Measurements from ENCODE around the gene FAU. TPM values are rescaled to one million over a fixed set of nuclear protein-coding genes. Genes with fewer than 3 reads are reported as not detected.
A peak's percentile ranks its signal among the peaks of the same experiment; 100 is the strongest.

FAU gene
- 1,000 to 10,000 TPM in 1 of 4 donors, 100 to 1,000 TPM in 3; 465 to 1,081 (median 716) TPM for total RNA-seq

DNA sequence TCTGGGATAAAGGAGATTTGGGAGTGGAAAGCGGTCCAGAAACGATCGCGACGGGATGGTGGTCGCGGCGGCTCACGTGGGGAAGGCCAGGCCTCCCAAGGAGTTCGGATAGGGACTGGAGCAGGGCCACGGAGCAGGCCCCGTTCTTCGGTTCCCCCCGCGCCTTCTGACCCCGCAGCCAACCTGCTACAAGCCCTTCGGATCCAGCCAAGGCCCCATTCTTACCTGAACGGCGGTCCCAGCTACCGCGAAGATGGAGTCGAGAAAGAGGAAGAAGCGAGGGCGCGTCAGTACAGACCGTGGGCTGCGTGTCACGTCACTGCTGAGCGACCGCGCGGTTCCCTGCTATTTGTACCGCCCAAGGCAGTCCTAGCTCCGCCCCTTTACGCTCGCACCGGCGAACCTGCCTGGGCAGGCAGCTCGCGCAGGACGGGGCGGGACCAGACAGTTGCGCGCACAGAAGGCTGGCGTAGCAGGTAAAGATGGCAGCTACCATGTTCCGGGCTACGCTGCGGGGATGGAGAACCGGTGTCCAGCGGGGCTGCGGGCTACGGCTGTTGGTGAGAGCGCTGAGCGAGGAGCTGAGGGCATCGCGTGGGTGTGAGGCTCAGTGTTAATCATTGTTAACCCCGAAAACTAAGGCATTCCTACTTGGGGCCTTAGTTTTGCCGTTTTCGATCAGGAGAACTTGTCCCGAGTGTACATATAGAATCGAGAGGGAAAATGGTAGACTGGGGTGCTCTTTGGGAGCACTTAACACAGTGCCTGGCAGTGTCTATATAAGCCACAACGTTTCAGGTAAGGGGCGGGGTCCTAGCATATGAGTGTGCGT, at the start of gene FAU, which contains the start of gene MRPL49:
Gene FAU (minus strand): TSS at position 270 of the 832 bp plus-strand sequence. CDS start 321 bp downstream, outside the sequence.
Gene MRPL49 (plus strand): TSS at position 457 of the 832 bp plus-strand sequence. CDS start 26 bp downstream, at position 483.
- under 1% methylated on average over 32 of the region's 64 CpGs for WGBS
- H3K9me3 ChIP-seq = no peaks in the 10 kb centered on the region

DNA sequence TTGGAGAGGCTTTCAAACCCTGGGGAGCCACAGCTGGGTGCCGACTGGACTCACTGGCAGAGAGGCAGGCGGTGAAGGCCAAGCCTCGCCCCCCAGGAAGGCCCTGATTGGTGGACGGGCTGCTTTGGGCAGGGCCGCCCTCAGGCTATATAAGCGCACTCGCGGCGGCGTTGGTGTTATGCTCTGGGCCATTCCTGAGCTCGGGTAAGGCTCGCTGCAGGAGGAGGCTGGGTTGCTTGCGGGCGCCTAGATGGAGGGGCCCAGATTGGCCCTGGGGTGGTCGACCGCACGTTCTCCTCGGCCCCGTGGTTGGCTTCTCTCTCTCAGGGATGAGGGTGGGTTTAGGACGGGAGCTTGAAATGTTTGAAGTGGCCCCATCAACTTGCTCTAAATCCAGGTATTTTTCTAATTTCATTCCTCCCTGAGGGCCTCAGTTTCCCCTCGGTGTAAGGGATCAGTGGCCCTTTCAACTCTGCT, 48.2 kb upstream of the FAU start, which contains the start of gene SPDYC:
Gene SPDYC (plus strand): TSS at position 176 of the 477 bp plus-strand sequence. CDS start 1,125 bp downstream, outside the sequence.
- no peak for DNase-seq (ENCODE audit: extremely low spot score)
- no peak within 1 kb of the TSS for H3K27ac ChIP-seq (replicated peaks in 1 of 4)
- H3K9me3 ChIP-seq = no peaks in the 10 kb centered on the region
- WGBS = 93% methylated on average over 11 of the region's 21 CpGs
- H3K4me3 ChIP-seq = no peak within 1 kb of the TSS
- intact Hi-C loops (cut with DNase I) = no loop called here
- H3K36me3 ChIP-seq = no peaks in the 10 kb centered on the region
- no peak for TF ChIP-seq EP300 (IDR thresholded peaks at IDR 0.05)
- no peak for TF ChIP-seq POLR2AphosphoS5 (IDR thresholded peaks at IDR 0.05)
- TF ChIP-seq, protein P1, sequence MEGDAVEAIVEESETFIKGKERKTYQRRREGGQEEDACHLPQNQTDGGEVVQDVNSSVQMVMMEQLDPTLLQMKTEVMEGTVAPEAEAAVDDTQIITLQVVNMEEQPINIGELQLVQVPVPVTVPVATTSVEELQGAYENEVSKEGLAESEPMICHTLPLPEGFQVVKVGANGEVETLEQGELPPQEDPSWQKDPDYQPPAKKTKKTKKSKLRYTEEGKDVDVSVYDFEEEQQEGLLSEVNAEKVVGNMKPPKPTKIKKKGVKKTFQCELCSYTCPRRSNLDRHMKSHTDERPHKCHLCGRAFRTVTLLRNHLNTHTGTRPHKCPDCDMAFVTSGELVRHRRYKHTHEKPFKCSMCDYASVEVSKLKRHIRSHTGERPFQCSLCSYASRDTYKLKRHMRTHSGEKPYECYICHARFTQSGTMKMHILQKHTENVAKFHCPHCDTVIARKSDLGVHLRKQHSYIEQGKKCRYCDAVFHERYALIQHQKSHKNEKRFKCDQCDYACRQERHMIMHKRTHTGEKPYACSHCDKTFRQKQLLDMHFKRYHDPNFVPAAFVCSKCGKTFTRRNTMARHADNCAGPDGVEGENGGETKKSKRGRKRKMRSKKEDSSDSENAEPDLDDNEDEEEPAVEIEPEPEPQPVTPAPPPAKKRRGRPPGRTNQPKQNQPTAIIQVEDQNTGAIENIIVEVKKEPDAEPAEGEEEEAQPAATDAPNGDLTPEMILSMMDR (IDR thresholded peaks at IDR 0.05) = no peak
- TF ChIP-seq POLR2A (IDR thresholded peaks at IDR 0.05; ENCODE audit: low read depth) = no peak
- H3K27me3 ChIP-seq = no peaks in the 10 kb centered on the region
- H3K4me1 ChIP-seq = peaks cover 0 to 4% (median 0%) of the 10 kb centered on the region in 4 donors

More for the DNA sequence above, at the start of gene FAU, which contains the start of gene MRPL49:
- intact Hi-C loops (cut with DNase I) = no loop called here
- Histone ChIP-seq H3K4me3 (peak within 1 kb of the TSS; percentile 73 to 91 (median 82)), H3K27me3 (no peaks in the 10 kb centered on the region), H3K4me1 (peaks cover 29 to 47% (median 39%) of the 10 kb centered on the region in 4 donors), H3K27ac (replicated peaks in 1 of 4) (peak within 1 kb of the TSS; percentile 93 to 95 (median 94)), H3K36me3 (peaks cover 28 to 64% (median 58%) of the 10 kb centered on the region in 4 donors)
- TF ChIP-seq EP300 (IDR thresholded peaks at IDR 0.05) = no peak
- TF ChIP-seq, protein P1 (IDR thresholded peaks at IDR 0.05) = peak in 1 of 3 experiments; percentile 27
- peak; percentile 99 to 100 for TF ChIP-seq POLR2AphosphoS5 (IDR thresholded peaks at IDR 0.05)
- TF ChIP-seq POLR2A (IDR thresholded peaks at IDR 0.05; ENCODE audit: low read depth) = peak; percentile 83
- DNase-seq (ENCODE audit: extremely low spot score) = peak; percentile 99

DNA sequence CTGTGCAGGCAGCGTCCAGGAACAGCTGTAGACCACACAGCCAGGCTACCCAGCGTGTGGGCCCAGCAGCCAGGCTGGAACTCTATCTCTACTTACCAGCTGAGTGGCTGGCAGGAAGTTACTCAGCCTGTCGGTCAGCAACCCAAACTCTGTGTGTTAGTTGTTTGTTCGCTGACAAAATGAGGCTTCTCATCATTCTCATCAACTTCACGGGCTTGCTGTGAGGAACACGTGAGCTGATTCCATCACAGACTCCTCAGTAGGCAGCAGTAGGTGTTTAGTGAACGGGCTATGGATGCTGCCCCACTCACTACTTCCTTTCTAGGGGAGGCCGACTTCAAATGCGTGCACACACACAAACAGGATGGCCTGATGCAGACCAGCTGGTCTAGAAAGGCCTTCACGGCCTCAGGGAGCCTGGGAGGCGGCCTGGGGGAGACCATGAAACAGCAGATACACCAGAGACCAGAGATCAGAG, 47.3 kb upstream of the FAU start:
- Histone ChIP-seq H3K4me1 (peaks cover 0 to 4% (median 0%) of the 10 kb centered on the region in 4 donors), H3K9me3 (no peaks in the 10 kb centered on the region), H3K27ac (replicated peaks in 1 of 4) (no peak overlapping the region), H3K36me3 (no peaks in the 10 kb centered on the region), H3K4me3 (no peak overlapping the region), H3K27me3 (no peaks in the 10 kb centered on the region)
- no peak for DNase-seq (ENCODE audit: extremely low spot score)
- WGBS = 64% methylated on average over 11 of the region's 11 CpGs
- intact Hi-C loops (cut with DNase I) = no loop called here
- TF ChIP-seq EP300 (IDR thresholded peaks at IDR 0.05) = no peak
- TF ChIP-seq POLR2A (IDR thresholded peaks at IDR 0.05; ENCODE audit: low read depth) = no peak
- TF ChIP-seq, protein P1 (IDR thresholded peaks at IDR 0.05) = no peak
- TF ChIP-seq POLR2AphosphoS5 (IDR thresholded peaks at IDR 0.05) = no peak

DNA sequence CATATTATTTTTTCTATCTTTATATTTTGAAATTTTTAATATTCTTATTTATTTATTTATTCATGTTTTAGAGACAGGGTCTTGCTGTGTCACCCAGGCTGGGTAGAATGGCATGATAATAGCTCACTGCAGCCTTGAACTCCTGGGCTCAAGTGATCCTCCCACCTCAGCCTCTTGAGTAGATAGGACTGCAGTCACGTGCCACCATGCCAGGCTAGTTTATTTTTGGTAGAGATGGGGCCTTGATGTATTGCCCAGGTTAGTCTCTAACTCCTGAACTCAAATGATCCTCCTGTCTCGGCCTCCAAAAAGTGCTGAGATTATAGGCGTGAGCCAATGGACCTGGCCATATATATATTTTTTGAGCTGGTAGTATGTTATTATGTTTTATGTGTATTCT, 45.7 kb upstream of the FAU start:
- Histone ChIP-seq H3K27ac (replicated peaks in 1 of 4) (no peak overlapping the region), H3K4me3 (no peak overlapping the region), H3K9me3 (no peaks in the 10 kb centered on the region), H3K27me3 (no peaks in the 10 kb centered on the region), H3K36me3 (no peaks in the 10 kb centered on the region), H3K4me1 (peaks cover 0 to 4% (median 0%) of the 10 kb centered on the region in 4 donors)
- 95% methylated on average over 3 of the region's 3 CpGs for WGBS
- DNase-seq (ENCODE audit: extremely low spot score) = no peak
- intact Hi-C loops (cut with DNase I) = no loop called here
- TF ChIP-seq POLR2A (IDR thresholded peaks at IDR 0.05; ENCODE audit: low read depth) (no peak), EP300 (IDR thresholded peaks at IDR 0.05) (no peak), POLR2AphosphoS5 (IDR thresholded peaks at IDR 0.05) (no peak)
- TF ChIP-seq, protein P1 (IDR thresholded peaks at IDR 0.05) = no peak

Data from esophagus muscularis mucosa (tissue), 4 donors.